Measurements from ENCODE around the gene KYAT1. TPM values are rescaled to one million over a fixed set of nuclear protein-coding genes. Genes with fewer than 3 reads are reported as not detected.

Gene KYAT1
- polyA plus RNA-seq, 1 donor (not counting 4 experiments of a cell fraction or from before 2014, with no cell fraction given), result 10.9 TPM

DNA sequence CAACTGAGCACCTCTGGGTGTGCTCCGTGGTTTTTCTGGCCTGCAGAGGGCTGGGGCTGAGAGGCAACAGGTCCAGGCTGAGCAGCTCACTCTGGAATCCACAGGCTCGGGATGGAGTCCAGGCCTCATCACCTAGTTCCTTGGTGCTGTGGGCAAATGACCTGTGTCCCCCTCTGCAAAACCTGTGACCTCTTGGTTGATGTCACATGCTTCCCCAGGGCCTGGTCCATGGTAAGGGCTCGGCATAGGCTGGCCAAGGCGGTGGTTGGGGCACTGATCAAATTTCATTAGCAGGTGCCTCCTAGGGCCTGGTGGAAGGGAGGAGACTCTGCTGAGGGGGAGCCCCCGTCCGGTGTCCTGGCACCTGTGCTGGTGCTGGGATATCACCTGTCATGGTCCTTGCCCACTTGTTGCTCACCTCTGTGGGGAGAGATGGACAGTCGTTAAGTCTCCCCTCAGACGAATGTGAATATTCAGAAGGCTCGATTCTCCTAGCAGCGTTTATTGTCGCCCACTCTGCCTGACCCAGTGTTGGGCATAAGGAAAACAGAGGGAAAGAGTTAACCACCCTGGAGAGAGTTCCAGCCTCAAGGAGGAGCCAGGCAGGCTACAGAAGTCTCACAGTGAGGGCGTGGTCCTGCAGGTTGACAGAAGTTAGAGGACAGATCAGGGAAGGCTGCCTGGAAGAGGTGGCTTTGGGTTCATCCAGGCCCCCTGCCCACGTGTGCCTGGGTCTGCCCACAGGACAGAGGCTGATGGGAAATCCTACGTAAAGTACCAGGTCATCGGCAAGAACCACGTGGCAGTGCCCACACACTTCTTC is 60.0 kb downstream of the KYAT1 start:
- H3K9me3 ChIP-seq (ENCODE audit: control insufficient read depth, low read depth, low read length), result no peaks in the 10 kb centered on the region
- peaks cover 11% of the 10 kb centered on the region for H3K4me1 ChIP-seq (ENCODE audit: control insufficient read depth, extremely low read depth, insufficient read depth, low read length)
- no peak overlapping the region for H3K9ac ChIP-seq (ENCODE audit: control insufficient read depth, extremely low read depth, insufficient read depth, low read length)
- DNase-seq (ENCODE audit: low read depth, low spot score) (no peak), FAIRE-seq (no peak)
- H3K36me3 ChIP-seq (ENCODE audit: control insufficient read depth in 2 of 2, extremely low read depth in 1 of 2, insufficient read depth in 2 of 2, low read length in 2 of 2), result peaks cover 28 to 44% of the 10 kb centered on the region in 2 experiments
- no peak overlapping the region for H3K4me2 ChIP-seq (ENCODE audit: control insufficient read depth, extremely low read depth, insufficient read depth, low read depth, low read length)
- H2AFZ ChIP-seq (ENCODE audit: control insufficient read depth, low read length), result no peak overlapping the region
- no peaks in the 10 kb centered on the region for H3K27me3 ChIP-seq (ENCODE audit: control insufficient read depth, extremely low read depth, insufficient read depth, low read length)
- H3K79me2 ChIP-seq (ENCODE audit: control insufficient read depth, insufficient read depth, low read length), result no peaks in the 10 kb centered on the region
- TF ChIP-seq, protein P1, sequence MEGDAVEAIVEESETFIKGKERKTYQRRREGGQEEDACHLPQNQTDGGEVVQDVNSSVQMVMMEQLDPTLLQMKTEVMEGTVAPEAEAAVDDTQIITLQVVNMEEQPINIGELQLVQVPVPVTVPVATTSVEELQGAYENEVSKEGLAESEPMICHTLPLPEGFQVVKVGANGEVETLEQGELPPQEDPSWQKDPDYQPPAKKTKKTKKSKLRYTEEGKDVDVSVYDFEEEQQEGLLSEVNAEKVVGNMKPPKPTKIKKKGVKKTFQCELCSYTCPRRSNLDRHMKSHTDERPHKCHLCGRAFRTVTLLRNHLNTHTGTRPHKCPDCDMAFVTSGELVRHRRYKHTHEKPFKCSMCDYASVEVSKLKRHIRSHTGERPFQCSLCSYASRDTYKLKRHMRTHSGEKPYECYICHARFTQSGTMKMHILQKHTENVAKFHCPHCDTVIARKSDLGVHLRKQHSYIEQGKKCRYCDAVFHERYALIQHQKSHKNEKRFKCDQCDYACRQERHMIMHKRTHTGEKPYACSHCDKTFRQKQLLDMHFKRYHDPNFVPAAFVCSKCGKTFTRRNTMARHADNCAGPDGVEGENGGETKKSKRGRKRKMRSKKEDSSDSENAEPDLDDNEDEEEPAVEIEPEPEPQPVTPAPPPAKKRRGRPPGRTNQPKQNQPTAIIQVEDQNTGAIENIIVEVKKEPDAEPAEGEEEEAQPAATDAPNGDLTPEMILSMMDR (optimal IDR thresholded peaks at IDR 0.05 in 1 of 3, IDR thresholded peaks at IDR 0.05 in 1 of 3, conservative IDR thresholded peaks at IDR 0.05 in 1 of 3; ENCODE audit: extremely low read depth in 1 of 3, insufficient read depth in 2 of 3, low read length in 3 of 3), result no peak
- no peak for TF ChIP-seq EZH2 (IDR thresholded peaks at IDR 0.05; ENCODE audit: low read length)
- H3K4me3 ChIP-seq (ENCODE audit: control insufficient read depth in 2 of 3, extremely low read depth in 1 of 3, insufficient read depth in 2 of 3, low read depth in 1 of 3, low read length in 3 of 3), result no peak overlapping the region
- peaks cover 7% of the 10 kb centered on the region for H4K20me1 ChIP-seq (ENCODE audit: control insufficient read depth, extremely low read depth, insufficient read depth, low read length)
- dilution Hi-C loops (cut with MboI; ENCODE audit: extremely low pct_ligation_motif_present, low sequenced_read_pairs), result no loop called here
- no peak overlapping the region for H3K27ac ChIP-seq (ENCODE audit: control insufficient read depth, insufficient read depth, low read length)
- no peaks in the 10 kb centered on the region for H3K9me1 ChIP-seq (ENCODE audit: control insufficient read depth, extremely low read depth, insufficient read depth, low read length)

DNA sequence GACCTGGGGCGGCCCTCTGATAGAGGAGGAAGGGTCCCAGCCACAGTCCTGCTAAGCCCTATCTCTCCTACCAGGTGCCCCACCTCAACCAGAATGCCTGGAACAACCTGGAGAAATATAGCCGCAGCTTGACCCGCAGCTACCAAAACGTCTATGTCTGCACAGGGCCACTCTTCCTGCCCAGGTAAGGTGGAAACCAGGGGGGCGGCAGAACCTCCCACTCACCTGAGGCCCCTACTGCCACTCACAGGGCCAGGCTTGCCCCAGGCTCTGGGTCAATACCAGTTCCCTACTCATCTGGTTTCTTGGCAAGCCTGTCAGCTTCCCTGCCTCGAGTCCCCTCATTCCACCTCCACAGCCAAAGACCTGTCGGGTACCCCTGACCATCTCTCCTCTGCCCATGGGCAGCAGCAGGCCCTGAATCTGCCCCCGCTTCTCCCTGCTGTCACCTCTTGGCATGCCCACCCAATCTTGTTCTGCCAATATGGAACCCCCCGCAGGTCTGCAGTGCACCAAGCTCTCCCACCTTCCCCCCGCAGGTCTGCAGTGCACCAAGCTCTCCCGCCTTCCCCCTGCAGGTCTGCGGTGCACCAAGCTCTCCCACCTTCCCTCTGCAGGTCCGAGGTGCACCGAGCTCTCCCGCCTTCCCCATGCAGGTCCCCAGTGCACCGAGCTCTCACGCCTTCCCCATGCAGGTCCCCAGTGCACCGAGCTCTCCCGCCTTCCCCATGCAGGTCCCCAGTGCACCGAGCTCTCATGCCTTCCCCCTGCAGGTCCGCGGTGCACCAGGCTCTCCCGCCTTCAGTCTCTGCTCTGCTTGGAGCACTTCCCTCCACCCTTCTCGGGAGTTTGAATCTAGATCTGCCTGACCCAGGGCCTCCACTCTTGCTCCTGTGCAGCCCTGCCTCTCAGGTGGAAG is 60.8 kb downstream of the KYAT1 start:
- H3K4me2 ChIP-seq (ENCODE audit: control insufficient read depth, extremely low read depth, insufficient read depth, low read depth, low read length), result no peak overlapping the region
- H3K36me3 ChIP-seq (ENCODE audit: control insufficient read depth in 2 of 2, extremely low read depth in 1 of 2, insufficient read depth in 2 of 2, low read length in 2 of 2), result peaks cover 24 to 40% of the 10 kb centered on the region in 2 experiments
- no peak overlapping the region for H3K9ac ChIP-seq (ENCODE audit: control insufficient read depth, extremely low read depth, insufficient read depth, low read length)
- FAIRE-seq (no peak), DNase-seq (ENCODE audit: low read depth, low spot score) (no peak)
- TF ChIP-seq, protein P1 (optimal IDR thresholded peaks at IDR 0.05 in 1 of 3, IDR thresholded peaks at IDR 0.05 in 1 of 3, conservative IDR thresholded peaks at IDR 0.05 in 1 of 3; ENCODE audit: extremely low read depth in 1 of 3, insufficient read depth in 2 of 3, low read length in 3 of 3), result no peak
- no peak for TF ChIP-seq EZH2 (IDR thresholded peaks at IDR 0.05; ENCODE audit: low read length)
- dilution Hi-C loops (cut with MboI; ENCODE audit: extremely low pct_ligation_motif_present, low sequenced_read_pairs), result no loop called here
- H2AFZ ChIP-seq (ENCODE audit: control insufficient read depth, low read length), result no peak overlapping the region
- no peak overlapping the region for H3K27ac ChIP-seq (ENCODE audit: control insufficient read depth, insufficient read depth, low read length)
- H4K20me1 ChIP-seq (ENCODE audit: control insufficient read depth, extremely low read depth, insufficient read depth, low read length), result peaks cover 7% of the 10 kb centered on the region
- peaks cover 11% of the 10 kb centered on the region for H3K4me1 ChIP-seq (ENCODE audit: control insufficient read depth, extremely low read depth, insufficient read depth, low read length)
- H3K4me3 ChIP-seq (ENCODE audit: control insufficient read depth in 2 of 3, extremely low read depth in 1 of 3, insufficient read depth in 2 of 3, low read depth in 1 of 3, low read length in 3 of 3), result no peak overlapping the region
- H3K79me2 ChIP-seq (ENCODE audit: control insufficient read depth, insufficient read depth, low read length), result no peaks in the 10 kb centered on the region
- no peaks in the 10 kb centered on the region for H3K27me3 ChIP-seq (ENCODE audit: control insufficient read depth, extremely low read depth, insufficient read depth, low read length)
- H3K9me1 ChIP-seq (ENCODE audit: control insufficient read depth, extremely low read depth, insufficient read depth, low read length), result no peaks in the 10 kb centered on the region
- no peaks in the 10 kb centered on the region for H3K9me3 ChIP-seq (ENCODE audit: control insufficient read depth, low read depth, low read length)

All from keratinocyte (primary cell).